ENCODE measurements around the gene HIBCH. TPM values are rescaled to one million over a fixed set of nuclear protein-coding genes. Genes with fewer than 3 reads are reported as not detected.
A peak's percentile ranks its signal among the peaks of the same experiment; 100 is the strongest.

Gene HIBCH
- total and polyA plus RNA-seq, 9 of the 15 experiments (the other 6 are each of a cell fraction or from before 2014, with no cell fraction given), result 17.0 to 65.4 (median 28.3) TPM

- peak; percentile 74 to 94 for TF ChIP-seq MAZ (CRISPR knock-in tag; conservative IDR thresholded peaks at IDR 0.05 in 1 of 2, IDR thresholded peaks at IDR 0.05 in 1 of 2)
- TF ChIP-seq SMARCA5 (IDR thresholded peaks at IDR 0.05), result no peak
- TF ChIP-seq PHF20 (IDR thresholded peaks at IDR 0.05; ENCODE audit: partially characterized antibody), result peak; percentile 73
- peak in 1 of 2 experiments; percentile 53; a peak in 1 of 4 replicates for TF ChIP-seq SIN3A (IDR thresholded peaks at IDR 0.05; ENCODE audit: borderline replicate concordance in 2 of 2, control insufficient read depth in 1 of 2, low read depth in 2 of 2, low read length in 2 of 2)
- no peak for TF ChIP-seq SIN3B (IDR thresholded peaks at IDR 0.05; ENCODE audit: low read depth)
- no peak for TF ChIP-seq HNRNPUL1 (IDR thresholded peaks at IDR 0.05; ENCODE audit: low read length)
- TF ChIP-seq MTA3 (IDR thresholded peaks at IDR 0.05; ENCODE audit: borderline replicate concordance), result peak; percentile 54; the same call in 1 of the 2 replicates
- peak; percentile 52 for TF ChIP-seq TAF1 (IDR thresholded peaks at IDR 0.05; ENCODE audit: control insufficient read depth, extremely low read depth, insufficient read depth, low read length, severe bottlenecking)
- peak; percentile 55; the same call in 1 of the 2 replicates for TF ChIP-seq MTA1 (IDR thresholded peaks at IDR 0.05; ENCODE audit: borderline replicate concordance)
- TF ChIP-seq CLOCK (CRISPR knock-in tag; IDR thresholded peaks at IDR 0.05; ENCODE audit: borderline replicate concordance), result no peak
- peak; percentile 58 for TF ChIP-seq L3MBTL2 (IDR thresholded peaks at IDR 0.05)
- peak; percentile 13; the same call in 1 of the 2 replicates for TF ChIP-seq LEF1 (IDR thresholded peaks at IDR 0.05)
- peak; percentile 63; the same call in 1 of the 2 replicates for TF ChIP-seq ZBTB2 (IDR thresholded peaks at IDR 0.05)
- TF ChIP-seq TCFL5 (CRISPR knock-in tag; conservative IDR thresholded peaks at IDR 0.05), result no peak
- no peak for TF ChIP-seq SNRNP70 (optimal IDR thresholded peaks at IDR 0.05; ENCODE audit: low read depth, low read length)
- TF ChIP-seq BDP1 (IDR thresholded peaks at IDR 0.05; ENCODE audit: insufficient read depth, insufficient read length), result no peak
- TF ChIP-seq WHSC1 (IDR thresholded peaks at IDR 0.05; ENCODE audit: low read length), result no peak
- TF ChIP-seq ZNF561 (CRISPR knock-in tag; conservative IDR thresholded peaks at IDR 0.05), result no peak
- TF ChIP-seq PURB (CRISPR knock-in tag; IDR thresholded peaks at IDR 0.05; ENCODE audit: low read depth), result no peak
- TF ChIP-seq ZBTB43 (CRISPR knock-in tag; IDR thresholded peaks at IDR 0.05), result no peak
- TF ChIP-seq TSC22D4 (tag; IDR thresholded peaks at IDR 0.05), result no peak
- TF ChIP-seq ZNF695 (CRISPR knock-in tag; IDR thresholded peaks at IDR 0.05), result no peak
- TF ChIP-seq POLR2AphosphoS5 (IDR thresholded peaks at IDR 0.05; ENCODE audit: control insufficient read depth, insufficient read depth, low read depth, low read length), result peak; percentile 37
Measured at GRCh38 chr2:190319555-190320498, at the start of gene HIBCH (continued).

Measured in K562 (cell line).